ENCODE data around the gene NBDY. TPM values are rescaled to one million over a fixed set of nuclear protein-coding genes. Genes with fewer than 3 reads are reported as not detected.

The NBDY gene
- total RNA-seq, 1 donor, result 9.0 TPM

DNA sequence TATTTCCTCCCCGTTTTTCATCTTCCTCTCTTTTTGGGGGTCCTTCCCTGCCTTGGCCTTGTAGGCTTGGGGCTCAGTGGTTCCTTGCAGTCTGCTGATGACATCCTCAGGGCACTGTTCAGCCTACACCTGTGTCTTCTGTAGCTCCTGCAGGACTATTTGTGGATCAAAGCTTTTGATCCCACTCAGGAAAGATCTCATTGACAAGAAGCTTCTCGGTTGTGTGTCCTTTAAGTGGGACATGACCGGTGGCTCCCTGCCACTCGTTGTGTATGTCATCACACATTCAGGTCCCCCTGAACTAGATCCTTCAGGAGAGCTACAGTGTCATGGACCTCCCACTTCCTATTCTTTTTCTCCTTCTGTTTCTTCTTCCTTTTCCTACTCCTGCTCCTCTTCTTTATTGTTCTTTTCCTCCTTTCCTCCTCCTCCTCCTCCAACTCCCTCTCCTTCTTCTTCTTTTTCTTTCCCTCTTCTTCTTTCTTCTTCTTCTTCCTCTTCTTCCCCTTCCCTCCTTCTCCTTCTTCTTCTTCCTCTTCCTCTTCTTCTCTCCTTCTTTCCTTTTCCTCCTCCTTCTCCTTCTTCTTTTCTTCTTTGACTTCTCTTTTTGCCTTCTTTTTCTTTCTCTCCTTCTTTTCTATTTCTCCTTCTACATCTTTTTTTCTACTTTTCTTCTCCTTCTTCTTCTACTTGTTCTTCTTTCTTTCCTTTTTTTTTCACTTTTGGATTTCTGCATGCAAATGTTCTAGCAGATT, 67.8 kb downstream of the NBDY start:
- peaks cover 11% of the 10 kb centered on the region for H4K20me1 ChIP-seq (ENCODE audit: insufficient read depth, low read length)
- no peak for DNase-seq (ENCODE audit: insufficient read length, low spot score, missing footprints)
- H3K4me1 ChIP-seq (ENCODE audit: insufficient read depth, low read length), result no peaks in the 10 kb centered on the region
- peaks cover 3% of the 10 kb centered on the region for H3K27me3 ChIP-seq (ENCODE audit: insufficient read depth, low read length)
- no peak overlapping the region for H3K4me2 ChIP-seq (ENCODE audit: insufficient read depth, low read length)
- TF ChIP-seq, protein P1, sequence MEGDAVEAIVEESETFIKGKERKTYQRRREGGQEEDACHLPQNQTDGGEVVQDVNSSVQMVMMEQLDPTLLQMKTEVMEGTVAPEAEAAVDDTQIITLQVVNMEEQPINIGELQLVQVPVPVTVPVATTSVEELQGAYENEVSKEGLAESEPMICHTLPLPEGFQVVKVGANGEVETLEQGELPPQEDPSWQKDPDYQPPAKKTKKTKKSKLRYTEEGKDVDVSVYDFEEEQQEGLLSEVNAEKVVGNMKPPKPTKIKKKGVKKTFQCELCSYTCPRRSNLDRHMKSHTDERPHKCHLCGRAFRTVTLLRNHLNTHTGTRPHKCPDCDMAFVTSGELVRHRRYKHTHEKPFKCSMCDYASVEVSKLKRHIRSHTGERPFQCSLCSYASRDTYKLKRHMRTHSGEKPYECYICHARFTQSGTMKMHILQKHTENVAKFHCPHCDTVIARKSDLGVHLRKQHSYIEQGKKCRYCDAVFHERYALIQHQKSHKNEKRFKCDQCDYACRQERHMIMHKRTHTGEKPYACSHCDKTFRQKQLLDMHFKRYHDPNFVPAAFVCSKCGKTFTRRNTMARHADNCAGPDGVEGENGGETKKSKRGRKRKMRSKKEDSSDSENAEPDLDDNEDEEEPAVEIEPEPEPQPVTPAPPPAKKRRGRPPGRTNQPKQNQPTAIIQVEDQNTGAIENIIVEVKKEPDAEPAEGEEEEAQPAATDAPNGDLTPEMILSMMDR (IDR thresholded peaks at IDR 0.05; ENCODE audit: extremely low read depth, low read depth, low read length), result no peak
- no peak overlapping the region for H3K27ac ChIP-seq (ENCODE audit: low read depth, low read length)
- H2AFZ ChIP-seq (ENCODE audit: low read length), result no peak overlapping the region
- no peaks in the 10 kb centered on the region for H3K9me3 ChIP-seq (ENCODE audit: low read depth, low read length)
- H3K4me3 ChIP-seq (ENCODE audit: insufficient read depth, low read length), result no peak overlapping the region
- no peaks in the 10 kb centered on the region for H3K36me3 ChIP-seq (ENCODE audit: insufficient read depth, low read length)
- H3K79me2 ChIP-seq (ENCODE audit: insufficient read depth, low read length), result no peaks in the 10 kb centered on the region

DNA sequence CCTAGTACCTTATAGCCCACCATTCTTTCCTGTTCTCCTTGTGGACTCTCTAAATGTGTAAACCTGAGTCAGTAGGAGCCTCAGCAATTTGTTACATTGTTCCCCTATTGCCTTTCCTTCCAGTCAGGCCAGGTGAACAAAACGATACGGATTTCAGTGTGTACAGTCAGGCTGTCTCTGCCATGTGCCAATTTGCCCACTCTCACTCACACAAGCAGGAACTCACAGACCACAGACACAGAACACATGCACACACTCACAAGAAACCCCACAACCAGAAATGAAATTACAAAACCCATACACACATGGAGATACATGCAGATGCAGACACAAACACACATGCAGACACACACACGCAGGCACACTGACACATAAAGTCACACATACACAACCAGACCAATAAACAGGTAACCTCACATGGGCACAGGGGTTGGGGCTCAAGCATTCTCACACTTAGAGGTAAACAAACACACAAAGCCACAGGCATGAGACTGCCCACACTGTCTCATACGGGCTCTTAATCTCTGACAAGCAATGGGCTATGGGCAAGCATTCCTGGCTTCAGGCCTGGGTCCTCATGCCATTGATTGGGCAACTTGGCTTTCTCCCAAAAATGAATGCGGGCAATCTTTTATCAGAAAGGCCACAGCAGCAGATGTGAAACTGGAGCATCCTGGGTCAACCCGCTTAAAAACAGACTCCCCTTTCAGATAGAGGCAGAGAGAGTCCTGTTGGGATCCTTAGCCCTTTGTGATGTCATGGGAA, 68.7 kb downstream of the NBDY start:
- H2AFZ ChIP-seq (ENCODE audit: low read length), result no peak overlapping the region
- H3K4me3 ChIP-seq (ENCODE audit: insufficient read depth, low read length), result no peak overlapping the region
- no peak overlapping the region for H3K27ac ChIP-seq (ENCODE audit: low read depth, low read length)
- peaks cover 14% of the 10 kb centered on the region for H4K20me1 ChIP-seq (ENCODE audit: insufficient read depth, low read length)
- no peak for DNase-seq (ENCODE audit: insufficient read length, low spot score, missing footprints)
- H3K4me1 ChIP-seq (ENCODE audit: insufficient read depth, low read length), result no peaks in the 10 kb centered on the region
- H3K79me2 ChIP-seq (ENCODE audit: insufficient read depth, low read length), result no peaks in the 10 kb centered on the region
- H3K9me3 ChIP-seq (ENCODE audit: low read depth, low read length), result no peaks in the 10 kb centered on the region
- no peak overlapping the region for H3K4me2 ChIP-seq (ENCODE audit: insufficient read depth, low read length)
- H3K27me3 ChIP-seq (ENCODE audit: insufficient read depth, low read length), result peaks cover 3% of the 10 kb centered on the region
- TF ChIP-seq, protein P1 (IDR thresholded peaks at IDR 0.05; ENCODE audit: extremely low read depth, low read depth, low read length), result no peak
- H3K36me3 ChIP-seq (ENCODE audit: insufficient read depth, low read length), result no peaks in the 10 kb centered on the region

DNA sequence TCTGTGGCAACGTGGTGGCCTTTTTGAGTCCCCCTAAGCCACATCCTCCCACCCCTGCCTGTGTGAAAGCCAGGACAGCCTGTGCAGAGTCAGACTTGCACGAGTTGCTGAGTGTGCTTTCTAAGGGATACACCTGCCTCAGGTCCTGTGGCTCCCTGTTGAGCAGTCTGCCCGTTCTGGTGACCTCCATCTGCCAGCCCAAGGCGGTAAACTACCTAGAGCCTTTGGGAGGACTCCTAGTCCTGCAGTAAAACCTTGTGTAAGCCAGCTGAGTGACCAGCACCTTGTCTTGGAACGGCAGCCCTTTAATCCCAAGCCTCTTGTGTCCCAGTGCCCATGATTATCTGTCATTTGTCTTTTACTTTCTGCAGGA, 69.3 kb downstream of the NBDY start:
- H3K9me3 ChIP-seq (ENCODE audit: low read depth, low read length), result no peaks in the 10 kb centered on the region
- no peak overlapping the region for H3K4me3 ChIP-seq (ENCODE audit: insufficient read depth, low read length)

More for the DNA sequence above, 69.3 kb downstream of the NBDY start:
- H3K27me3 ChIP-seq (ENCODE audit: insufficient read depth, low read length), result peaks cover 3% of the 10 kb centered on the region
- H3K79me2 ChIP-seq (ENCODE audit: insufficient read depth, low read length), result no peaks in the 10 kb centered on the region
- H4K20me1 ChIP-seq (ENCODE audit: insufficient read depth, low read length), result peaks cover 14% of the 10 kb centered on the region
- no peak overlapping the region for H2AFZ ChIP-seq (ENCODE audit: low read length)
- no peaks in the 10 kb centered on the region for H3K4me1 ChIP-seq (ENCODE audit: insufficient read depth, low read length)
- no peaks in the 10 kb centered on the region for H3K36me3 ChIP-seq (ENCODE audit: insufficient read depth, low read length)
- no peak for DNase-seq (ENCODE audit: insufficient read length, low spot score, missing footprints)
- TF ChIP-seq, protein P1 (IDR thresholded peaks at IDR 0.05; ENCODE audit: extremely low read depth, low read depth, low read length), result no peak
- H3K27ac ChIP-seq (ENCODE audit: low read depth, low read length), result no peak overlapping the region
- no peak overlapping the region for H3K4me2 ChIP-seq (ENCODE audit: insufficient read depth, low read length)
